KMS-11 (cell line): ENCODE results near the gene CAMK1.

Source experiments
- H2AFZ ChIP-seq: fragments of 200-600 bp; sonication (generic); 2 replicates; pipeline ENCODE4 v1.6.1; 2016; ENCODE audit warnings: antibody characterized with exemption, mixed run types, low read depth
- H3K27ac ChIP-seq: fragments of 200-600 bp; sonication (generic); 2 replicates; pipeline ENCODE4 v1.6.1; 2016; ENCODE audit warnings: mild to moderate bottlenecking, mixed run types
- H3K27me3 ChIP-seq: fragments of 200-600 bp; sonication (generic); 2 replicates; pipeline ENCODE4 v1.6.1; 2017; ENCODE audit warnings: mild to moderate bottlenecking, low read depth, mixed run types, moderate library complexity; ENCODE audit not compliant: insufficient read depth
- H3K36me3 ChIP-seq: fragments of 200-600 bp; sonication (generic); 2 replicates; pipeline ENCODE4 v1.6.1; 2017; ENCODE audit warnings: mild to moderate bottlenecking, mixed run types; ENCODE audit not compliant: insufficient read depth
- H3K4me1 ChIP-seq: fragments of 200-600 bp; sonication (generic); 2 replicates; pipeline ENCODE4 v1.6.1; 2016; ENCODE audit warnings: mild to moderate bottlenecking, low read depth, mixed run types; ENCODE audit not compliant: poor library complexity, severe bottlenecking
- H3K4me2 ChIP-seq: fragments of 200-600 bp; sonication (generic); 2 replicates; pipeline ENCODE4 v1.7.0; 2016; ENCODE audit warnings: mild to moderate bottlenecking, mixed run types
- H3K4me3 ChIP-seq: fragments of 200-600 bp; sonication (generic); IDR thresholded peaks from 2 replicates; pipeline ENCODE4 v1.6.1; 2017; ENCODE audit warnings: low read depth, low read length, mixed read lengths; ENCODE audit not compliant: insufficient read depth
- H3K79me2 ChIP-seq: fragments of 200-600 bp; sonication (generic); 2 replicates; pipeline ENCODE4 v1.6.1; 2016; ENCODE audit warnings: low read depth, mixed run types; ENCODE audit not compliant: insufficient read depth
- H3K9ac ChIP-seq: fragments of 200-600 bp; sonication (generic); 2 replicates; pipeline ENCODE4 v1.6.1; 2016; ENCODE audit warnings: mild to moderate bottlenecking, mixed run types
- H4K20me1 ChIP-seq: fragments of 200-600 bp; sonication (generic); 2 replicates; pipeline ENCODE4 v1.6.1; 2016; ENCODE audit warnings: mild to moderate bottlenecking, mixed run types; ENCODE audit not compliant: insufficient read depth
- TF ChIP-seq, protein P1 (sequence below): fragments of 200-600 bp; sonication (generic); conservative IDR thresholded peaks from 2 replicates; pipeline ENCODE4 v1.6.1; 2017; ENCODE audit warnings: low read depth, mild to moderate bottlenecking, antibody characterized with exemption, low read length, moderate library complexity, mixed read lengths

The CAMK1 gene

DNA sequence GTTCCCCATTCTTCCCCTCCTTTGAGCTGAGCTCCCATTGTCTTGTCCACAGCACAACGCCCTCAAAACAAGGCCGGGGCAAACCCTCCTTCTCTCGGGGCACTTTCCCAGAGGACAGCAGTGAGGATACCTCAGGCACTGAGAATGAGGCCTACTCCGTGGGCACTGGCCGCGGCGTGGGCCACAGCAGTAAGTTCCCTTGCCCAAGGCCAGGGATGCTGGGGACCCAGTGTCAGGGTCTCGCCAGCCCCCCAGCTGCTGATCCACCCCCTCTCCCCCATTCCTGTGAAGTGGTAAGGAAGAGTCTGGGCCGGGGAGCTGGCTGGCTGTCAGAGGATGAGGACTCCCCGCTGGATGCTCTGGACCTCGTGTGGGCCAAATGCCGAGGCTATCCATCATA, 24.2 kb downstream of the CAMK1 start:
- Histone ChIP-seq H3K27me3 (no peaks in the 10 kb centered on the region), H3K4me1 (peaks cover 4% of the 10 kb centered on the region), H4K20me1 (no peaks in the 10 kb centered on the region), H3K36me3 (no peaks in the 10 kb centered on the region), H3K79me2 (no peaks in the 10 kb centered on the region), H3K9ac (no peak overlapping the region), H3K27ac (no peak overlapping the region), H3K4me2 (no peak overlapping the region), H2AFZ (no peak overlapping the region), H3K4me3 (no peak overlapping the region)
- TF ChIP-seq, protein P1, sequence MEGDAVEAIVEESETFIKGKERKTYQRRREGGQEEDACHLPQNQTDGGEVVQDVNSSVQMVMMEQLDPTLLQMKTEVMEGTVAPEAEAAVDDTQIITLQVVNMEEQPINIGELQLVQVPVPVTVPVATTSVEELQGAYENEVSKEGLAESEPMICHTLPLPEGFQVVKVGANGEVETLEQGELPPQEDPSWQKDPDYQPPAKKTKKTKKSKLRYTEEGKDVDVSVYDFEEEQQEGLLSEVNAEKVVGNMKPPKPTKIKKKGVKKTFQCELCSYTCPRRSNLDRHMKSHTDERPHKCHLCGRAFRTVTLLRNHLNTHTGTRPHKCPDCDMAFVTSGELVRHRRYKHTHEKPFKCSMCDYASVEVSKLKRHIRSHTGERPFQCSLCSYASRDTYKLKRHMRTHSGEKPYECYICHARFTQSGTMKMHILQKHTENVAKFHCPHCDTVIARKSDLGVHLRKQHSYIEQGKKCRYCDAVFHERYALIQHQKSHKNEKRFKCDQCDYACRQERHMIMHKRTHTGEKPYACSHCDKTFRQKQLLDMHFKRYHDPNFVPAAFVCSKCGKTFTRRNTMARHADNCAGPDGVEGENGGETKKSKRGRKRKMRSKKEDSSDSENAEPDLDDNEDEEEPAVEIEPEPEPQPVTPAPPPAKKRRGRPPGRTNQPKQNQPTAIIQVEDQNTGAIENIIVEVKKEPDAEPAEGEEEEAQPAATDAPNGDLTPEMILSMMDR = no peak

DNA sequence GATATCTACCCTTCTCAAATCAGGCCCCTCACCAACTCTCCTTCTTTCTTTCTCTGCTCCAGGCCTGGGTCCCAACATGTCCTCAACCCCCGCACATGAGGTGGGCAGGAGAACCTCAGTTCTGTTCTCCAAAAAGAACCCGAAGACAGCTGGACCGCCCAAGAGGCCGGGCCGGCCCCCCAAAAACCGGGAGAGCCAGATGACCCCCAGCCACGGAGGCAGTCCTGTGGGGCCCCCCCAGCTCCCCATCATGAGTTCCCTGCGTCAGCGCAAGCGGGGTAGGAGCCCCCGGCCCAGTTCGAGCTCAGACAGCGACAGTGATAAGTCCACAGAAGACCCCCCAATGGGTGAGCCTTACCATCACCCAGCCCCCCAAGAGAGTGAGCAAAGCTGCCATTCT, 25.6 kb downstream of the CAMK1 start:
- TF ChIP-seq, protein P1 = no peak
- Histone ChIP-seq H3K9ac (no peak overlapping the region), H3K4me2 (no peak overlapping the region), H4K20me1 (no peaks in the 10 kb centered on the region), H2AFZ (no peak overlapping the region), H3K27ac (no peak overlapping the region), H3K4me1 (peaks cover 2% of the 10 kb centered on the region), H3K4me3 (no peak overlapping the region), H3K79me2 (no peaks in the 10 kb centered on the region), H3K36me3 (no peaks in the 10 kb centered on the region), H3K27me3 (no peaks in the 10 kb centered on the region)

DNA sequence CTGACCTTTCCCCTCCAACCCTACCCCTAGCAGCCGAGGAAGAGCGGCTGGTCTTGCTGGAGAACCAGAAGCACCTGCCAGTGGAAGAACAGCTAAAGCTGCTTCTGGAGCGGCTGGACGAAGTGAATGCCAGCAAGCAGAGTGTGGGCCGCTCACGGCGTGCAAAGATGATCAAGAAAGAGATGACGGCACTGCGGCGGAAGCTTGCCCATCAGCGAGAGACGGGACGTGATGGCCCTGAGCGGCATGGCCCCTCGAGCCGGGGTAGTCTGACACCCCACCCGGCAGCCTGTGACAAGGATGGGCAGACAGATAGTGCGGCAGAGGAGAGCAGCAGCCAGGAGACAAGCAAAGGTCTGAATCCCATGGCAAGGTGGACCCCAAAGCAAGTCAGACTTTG, 26.2 kb downstream of the CAMK1 start:
- Histone ChIP-seq H3K79me2 (no peaks in the 10 kb centered on the region), H3K27ac (no peak overlapping the region), H3K27me3 (no peaks in the 10 kb centered on the region), H3K4me1 (no peaks in the 10 kb centered on the region), H3K4me3 (no peak overlapping the region), H2AFZ (no peak overlapping the region), H3K9ac (no peak overlapping the region), H4K20me1 (no peaks in the 10 kb centered on the region), H3K36me3 (no peaks in the 10 kb centered on the region), H3K4me2 (no peak overlapping the region)
- TF ChIP-seq, protein P1 = no peak

DNA sequence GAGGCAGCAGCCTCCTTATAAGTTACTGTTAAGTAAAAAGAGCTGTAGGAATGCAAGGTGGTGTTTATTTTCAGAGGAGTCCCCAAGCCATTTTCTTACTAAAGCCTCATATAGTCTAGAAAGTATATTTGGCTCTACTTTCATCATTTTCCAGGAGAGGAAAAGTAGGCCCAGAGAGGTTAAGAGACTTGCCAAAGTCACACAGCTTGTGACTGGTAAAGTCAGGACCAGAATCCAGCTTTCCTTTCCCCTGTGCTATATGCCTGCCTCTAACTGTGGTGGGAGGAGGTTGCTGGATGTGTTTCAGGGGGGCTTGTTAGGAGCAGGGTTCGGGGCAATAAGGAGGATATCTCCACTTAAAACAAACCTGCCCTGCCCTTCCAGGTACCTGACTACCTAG, 27.2 kb downstream of the CAMK1 start:
- Histone ChIP-seq H3K27ac (no peak overlapping the region), H4K20me1 (no peaks in the 10 kb centered on the region), H2AFZ (no peak overlapping the region), H3K4me2 (no peak overlapping the region), H3K36me3 (no peaks in the 10 kb centered on the region), H3K27me3 (no peaks in the 10 kb centered on the region), H3K4me3 (no peak overlapping the region), H3K79me2 (no peaks in the 10 kb centered on the region), H3K4me1 (no peaks in the 10 kb centered on the region), H3K9ac (no peak overlapping the region)
- TF ChIP-seq, protein P1 = no peak
